K562 (cell line): Measurements from ENCODE around the gene KBTBD6. TPM values are rescaled to one million over a fixed set of nuclear protein-coding genes. Genes with fewer than 3 reads are reported as not detected.

Source experiments
- ATAC-seq: fragments of 200-7000 bp; cut with Tn5 transposase; 3 replicates; pipeline ENCODE4 v1.9.1; 2020; ENCODE audit warnings: moderate library complexity
- BruUV-seq: library from RNA; stranded (reverse); fragments of 400-500 nt; replicated peaks from 2 replicates; lab custom pipeline; 2021; lab: Mats Ljungman, UMichigan
- CTCF ChIA-PET: fragments of 300-600 bp; formaldehyde crosslinking; extraction: SDS; loops from one replicate; lab custom pipeline; 2021; ENCODE audit warnings: low intra/inter-chr PET ratio; lab: Yijun Ruan, JAX
- POLR2A ChIA-PET: fragments of 300-600, 350-650 bp; sonication (Branson Sonifier 250); formaldehyde crosslinking; extraction: SDS; loops from one replicate; lab custom pipeline; 2021; ENCODE audit warnings: antibody characterized with exemption, inconsistent platforms; lab: Yijun Ruan, JAX
- DNase-seq, 4 experiments: peaks; one replicate each; pipeline versions ENCODE4 v3.0.0 to v3.0.0-alpha.2; 2011 to 2018; ENCODE audit warnings: low spot score in 3 of 4, mixed read lengths in 3 of 4; ENCODE audit errors: extremely low read depth in 1 of 4
- FAIRE-seq: peaks from 2 replicates; lab custom pipeline; 2011; peaks lifted over from hg19 to GRCh38; lab: Jason Lieb, UNC
- H2AFZ ChIP-seq: 2 replicates; pipeline ENCODE4 v1.6.0; 2011; ENCODE audit warnings: low read depth, low read length, control low read depth, inconsistent platforms
- H3K27ac ChIP-seq: fragments of 200-600 bp; 3 replicates; pipeline ENCODE4 v1.8.0; 2011; ENCODE audit warnings: low read depth, mild to moderate bottlenecking, control low read depth, inconsistent platforms, low read length, moderate library complexity, mixed read lengths; ENCODE audit errors: extremely low read depth
- H3K27me3 ChIP-seq, 2 experiments: fragments of 300-600 bp in 1 of 2; 2 replicates in 1 of 2; 3 replicates in 1 of 2; pipeline versions ENCODE4 v1.6.0 to v1.8.0; 2011; ENCODE audit warnings: inconsistent platforms in 2 of 2, low read length in 2 of 2, mild to moderate bottlenecking in 1 of 2, mixed read lengths in 1 of 2, moderate library complexity in 1 of 2; ENCODE audit not compliant: control insufficient read depth in 2 of 2, insufficient read depth in 2 of 2
- H3K36me3 ChIP-seq: fragments of 300-600 bp; 3 replicates; pipeline ENCODE4 v1.8.0; 2011; ENCODE audit warnings: mild to moderate bottlenecking, low read length, inconsistent platforms; ENCODE audit not compliant: control insufficient read depth, insufficient read depth
- H3K4me1 ChIP-seq, 2 experiments: fragments of 200-600 bp in 1 of 2; replicated peaks in 1 of 2; 2 replicates in 1 of 2; 3 replicates in 1 of 2; pipeline versions ENCODE4 v1.5.1 to v1.8.0; 2011; ENCODE audit warnings: inconsistent platforms in 2 of 2, low read length in 2 of 2, mild to moderate bottlenecking in 1 of 2, mixed read lengths in 1 of 2, moderate library complexity in 1 of 2; ENCODE audit not compliant: control insufficient read depth in 2 of 2, insufficient read depth in 2 of 2
- H3K4me2 ChIP-seq: 2 replicates; pipeline ENCODE4 v1.6.1; 2011; ENCODE audit warnings: low read length, control low read depth, inconsistent platforms, mixed read lengths; ENCODE audit not compliant: insufficient read depth
- H3K4me3 ChIP-seq: fragments of 200-600 bp; sonication (generic), shearing (Covaris generic); 2 replicates; pipeline ENCODE4 v1.5.1; 2016; ENCODE audit warnings: control low read depth, inconsistent platforms
- H3K79me2 ChIP-seq: fragments of 200-600 bp; 3 replicates; pipeline ENCODE4 v1.8.0; 2011; ENCODE audit warnings: low read length, inconsistent platforms; ENCODE audit not compliant: control insufficient read depth, insufficient read depth
- H3K9ac ChIP-seq, 2 experiments: 2 replicates each; pipeline versions ENCODE4 v1.6.0 to v1.6.1; 2011; ENCODE audit warnings: low read depth in 2 of 2, low read length in 2 of 2, control low read depth in 1 of 2, inconsistent platforms in 1 of 2, mild to moderate bottlenecking in 1 of 2, mixed read lengths in 1 of 2; ENCODE audit not compliant: insufficient read depth in 1 of 2
- H3K9me1 ChIP-seq: one replicate; pipeline ENCODE4 v1.6.0; 2011; ENCODE audit warnings: inconsistent platforms, mild to moderate bottlenecking, low read length, moderate library complexity; ENCODE audit not compliant: control insufficient read depth, insufficient read depth
- H3K9me3 ChIP-seq: replicated peaks from 2 replicates; pipeline ENCODE4 v1.5.1; 2011; ENCODE audit warnings: low read depth, low read length, inconsistent platforms; ENCODE audit not compliant: control insufficient read depth, insufficient read depth
- H4K20me1 ChIP-seq: replicated peaks from 2 replicates; pipeline ENCODE4 v1.6.1; 2011; ENCODE audit warnings: low read length, inconsistent platforms, mixed read lengths; ENCODE audit not compliant: control insufficient read depth, insufficient read depth
- ETS2 ChIP-seq: IDR thresholded peaks from 2 replicates; pipeline ENCODE4 v1.6.1; 2016; ENCODE audit warnings: borderline replicate concordance, missing genetic modification characterization, mild to moderate bottlenecking, moderate library complexity, missing compliant biosample characterization; ENCODE audit not compliant: poor library complexity, severe bottlenecking
- FIP1L1 ChIP-seq: fragments of 200-400 bp; formaldehyde crosslinking; IDR thresholded peaks from 2 replicates; pipeline ENCODE4 v1.6.1; 2018; ENCODE audit warnings: mild to moderate bottlenecking, low read depth, low read length; ENCODE audit not compliant: poor library complexity, severe bottlenecking
- HDAC8 ChIP-seq: fragments of 450-650 bp; IDR thresholded peaks from 2 replicates; pipeline ENCODE4 v1.6.1; 2016; ENCODE audit warnings: mild to moderate bottlenecking, missing genetic modification characterization, moderate library complexity, missing compliant biosample characterization
- ILF3 ChIP-seq: fragments of 450-650 bp; IDR thresholded peaks from 2 replicates; pipeline ENCODE4 v1.6.1; 2018; ENCODE audit warnings: antibody characterized with exemption, mild to moderate bottlenecking, moderate library complexity, borderline replicate concordance
- KAT7 ChIP-seq: sonication (generic); formaldehyde crosslinking; IDR thresholded peaks from 2 replicates; pipeline ENCODE4 v1.8.0; 2022; ENCODE audit warnings: missing genetic modification reagents, mild to moderate bottlenecking, borderline replicate concordance
- MAFG ChIP-seq: fragments of 450-650 bp; conservative IDR thresholded peaks from 2 replicates; pipeline ENCODE4 v1.6.1; 2016; ENCODE audit warnings: missing genetic modification characterization, missing compliant biosample characterization
- MAZ ChIP-seq, 2 experiments: fragments of 450-650 bp in 1 of 2; sonication (generic) in 1 of 2; formaldehyde crosslinking; IDR thresholded peaks in 1 of 2; conservative IDR thresholded peaks in 1 of 2; 2 replicates each; pipeline versions ENCODE4 v1.4.0 to v1.5.0; 2020; ENCODE audit warnings: mild to moderate bottlenecking in 1 of 2, missing genetic modification reagents in 1 of 2
- MEIS2 ChIP-seq: fragments of 450-650 bp; IDR thresholded peaks from 2 replicates; pipeline ENCODE4 v1.6.1; 2014; ENCODE audit warnings: mild to moderate bottlenecking; ENCODE audit not compliant: partially characterized antibody
- NFE2 ChIP-seq: IDR thresholded peaks from 2 replicates; pipeline ENCODE4 v1.6.1; 2014; ENCODE audit warnings: antibody characterized with exemption, low read depth
- NFE2L1 ChIP-seq: fragments of 450-650 bp; IDR thresholded peaks from 2 replicates; pipeline ENCODE4 v1.6.1; 2016; ENCODE audit warnings: missing genetic modification characterization, low read depth, mild to moderate bottlenecking, missing compliant biosample characterization, moderate library complexity, borderline replicate concordance
- NR2C1 ChIP-seq, 2 experiments: fragments of 450-650 bp; IDR thresholded peaks; 2 replicates each; pipeline ENCODE4 v1.6.1; 2017; ENCODE audit warnings: mild to moderate bottlenecking in 2 of 2, antibody characterized with exemption in 1 of 2, inconsistent platforms in 1 of 2, missing compliant biosample characterization in 1 of 2, missing genetic modification characterization in 1 of 2
- TAF1 ChIP-seq: IDR thresholded peaks from 2 replicates; pipeline ENCODE4 v1.6.1; 2011; ENCODE audit warnings: mild to moderate bottlenecking, low read length, moderate library complexity; ENCODE audit not compliant: insufficient read depth, control insufficient read depth, severe bottlenecking; ENCODE audit errors: extremely low read depth
- THRAP3 ChIP-seq: fragments of 450-650 bp; IDR thresholded peaks from 2 replicates; pipeline ENCODE4 v1.6.1; 2016; ENCODE audit warnings: mild to moderate bottlenecking, inconsistent platforms, borderline replicate concordance
- ZNF12 ChIP-seq: sonication (generic); formaldehyde crosslinking; IDR thresholded peaks from 2 replicates; pipeline ENCODE4 v1.4.0; 2020; ENCODE audit warnings: mild to moderate bottlenecking, missing genetic modification reagents
- ZNF324 ChIP-seq: fragments of 250-450 bp; sonication (Bioruptor Pico); IDR thresholded peaks from 2 replicates; pipeline ENCODE4 v1.4.0; 2020; ENCODE audit warnings: mild to moderate bottlenecking
- ZNF512 ChIP-seq: IDR thresholded peaks from 2 replicates; pipeline ENCODE4 v1.6.1; 2016; ENCODE audit warnings: missing genetic modification characterization, missing compliant biosample characterization
- ZNF584 ChIP-seq: fragments of 200-800 bp; sonication (Bioruptor generic); IDR thresholded peaks from 2 replicates; pipeline ENCODE4 v1.6.1; 2016; ENCODE audit warnings: low read depth, mild to moderate bottlenecking, missing genetic modification characterization, missing compliant biosample characterization
- WGBS: fragments of 100-300 bp; shearing (Covaris generic); methylation state at CpG from one replicate; pipeline ENCODE4 v1.1.6; 2016; ENCODE audit warnings: low coverage, mixed read lengths; ENCODE audit not compliant: insufficient coverage; ENCODE audit errors: missing lambda C conversion rate; 5-methylcytosine and 5-hydroxymethylcytosine counted together
- in situ Hi-C: fragments of 300-500 bp; cut with MboI; formaldehyde crosslinking; loops from 4 replicates; pipeline ENCODE4 v1.15.0; 2018; ENCODE audit warnings: inconsistent platforms, mixed read lengths
- intact Hi-C: fragments of 100-400 bp; cut with micrococcal nuclease; formaldehyde crosslinking; loops from 2 replicates; pipeline ENCODE4 v1.14.2; 2022
- polyA plus RNA-seq, 8 experiments: library from polyadenylated mRNA; depleted of rRNA in 4 of 8; stranded (reverse) in 5 of 8; unstranded in 3 of 8; fragments of >200 nt; fragmentation: Nextera tagmentation in 2 of 8; fragmentation: Illumina TruSeq in 1 of 8; extraction: Ambion mirVana in 2 of 8; extraction: Trizol in 1 of 8; gene quantifications; 2 replicates each; pipeline versions ENCODE4 v1.2.1 to v1.2.3, GENCODE V29; 2011 to 2014; ENCODE audit warnings: inconsistent platforms in 1 of 8, missing spikeins in 1 of 8
- total RNA-seq, 7 experiments: library from RNA; depleted of rRNA in 6 of 7; stranded (reverse); fragments of >200 nt in 6 of 7; fragmentation: Illumina TruSeq in 2 of 7; extraction: Trizol in 2 of 7; gene quantifications; 2 replicates each; pipeline versions ENCODE4 v1.2.1 to v1.2.3, GENCODE V29; 2011 to 2021; ENCODE audit warnings: low replicate concordance in 1 of 7

The KBTBD6 gene
- total and polyA plus RNA-seq, 9 of the 15 experiments (the other 6 are each of a cell fraction or from before 2014, with no cell fraction given) = 1.9 to 4.9 (median 3.2) TPM

GRCh38 chr13:41182231-41182630, 49.6 kb upstream of the KBTBD6 start (continued):
- no peak for TF ChIP-seq ZNF584 (CRISPR knock-in tag)
- TF ChIP-seq, all 486 proteins: peak for 0

- peak; percentile 59; the same call in 2 of the 3 replicates for ATAC-seq
- BruUV-seq = no TSS peak
- Histone ChIP-seq H3K36me3 (no peaks in the 10 kb centered on the region), H3K4me1 (peaks cover 0 to 4% of the 10 kb centered on the region in 2 experiments; a peak in 1 of 5 replicates), H3K79me2 (no peaks in the 10 kb centered on the region), H3K4me2 (no peak overlapping the region), H3K9ac (no peak overlapping the region), H3K27ac (peak overlapping the region; percentile 40; the same call in 1 of the 3 replicates), H3K9me1 (no peaks in the 10 kb centered on the region), H3K4me3 (no peak overlapping the region), H4K20me1 (no peaks in the 10 kb centered on the region), H2AFZ (peak overlapping the region; percentile 71), H3K27me3 (no peaks in the 10 kb centered on the region), H3K9me3 (no peaks in the 10 kb centered on the region; the same call in 1 of the 2 replicates)
- WGBS = 32% methylated on average over 4 of the region's 4 CpGs
- FAIRE-seq = peak; percentile 69
- CTCF ChIA-PET = no interaction called here
- peak in 1 of 4 experiments; percentile 17 for DNase-seq
- POLR2A ChIA-PET = interaction anchor here (0.9 kb wide), 1 partner anchor 98 kb away, joined by 3 read pairs; no protein-coding TSS in a partner anchor
- in situ Hi-C loops = no loop called here
- intact Hi-C loops = no loop called here
- TF ChIP-seq ZNF324 (CRISPR knock-in tag) = no peak
- peak; percentile 87 for TF ChIP-seq NFE2
- peak; percentile 80; the same call in 1 of the 2 replicates for TF ChIP-seq NFE2L1 (tag)
- TF ChIP-seq FIP1L1 = no peak
- no peak for TF ChIP-seq NR2C1 (IDR thresholded peaks at IDR 0.05)
- TF ChIP-seq NR2C1 (tag; IDR thresholded peaks at IDR 0.05) = no peak
- peak; percentile 89 for TF ChIP-seq MAFG
- no peak for TF ChIP-seq ZNF12 (CRISPR knock-in tag)
- no peak for TF ChIP-seq TAF1
- no peak for TF ChIP-seq THRAP3
- TF ChIP-seq HDAC8 (tag) = no peak
- no peak for TF ChIP-seq KAT7 (CRISPR knock-in tag)
- no peak for TF ChIP-seq ETS2 (tag)
- no peak for TF ChIP-seq ZNF512 (tag)
- TF ChIP-seq MAZ (CRISPR knock-in tag; conservative IDR thresholded peaks at IDR 0.05 in 1 of 2, IDR thresholded peaks at IDR 0.05 in 1 of 2) = no peak
- TF ChIP-seq MEIS2 = no peak
- no peak for TF ChIP-seq ILF3
These were observed 47.1 kb upstream of the KBTBD6 start for GRCh38 chr13:41179593-41180250.
